ENCODE results near the gene DSC2.
"Not testable (repeated sequence)": the region's sequence is repeated elsewhere in the genome, so short reads cannot be mapped to it uniquely, and the experiment has no call there.

DSC2 gene

DNA sequence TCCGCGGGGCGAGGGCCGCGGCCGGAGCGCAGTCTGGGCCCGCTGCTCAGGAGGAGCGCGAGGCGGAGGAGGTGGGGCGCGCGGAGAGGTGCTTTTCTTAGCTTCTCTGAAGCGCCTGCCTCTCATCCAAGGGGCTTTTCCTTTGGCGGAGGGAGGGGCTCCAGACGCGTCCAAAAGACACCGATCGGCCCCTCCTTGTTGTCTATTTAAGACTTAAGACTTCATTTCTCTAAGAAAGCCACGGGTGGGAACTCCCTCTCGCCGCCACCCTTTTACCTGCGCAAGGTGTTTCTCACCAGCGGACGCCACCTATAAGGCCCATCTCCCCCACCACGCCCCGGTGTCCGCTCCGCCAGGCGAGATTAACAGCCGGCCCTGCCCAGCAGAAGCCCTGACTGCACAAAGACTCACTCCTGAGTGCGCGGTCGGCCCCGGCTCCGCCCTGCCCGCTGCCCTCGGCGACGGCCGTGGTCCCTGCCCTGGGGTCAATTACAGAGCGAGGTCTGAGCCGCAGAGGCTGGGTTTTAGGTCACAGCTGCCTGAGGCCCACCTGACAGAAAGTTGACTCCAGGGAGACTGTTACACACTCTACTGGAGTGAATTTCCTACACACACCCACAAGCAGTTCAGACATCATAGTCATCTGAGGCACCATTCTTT lies at the start of gene DSC2:
DSC2 (minus strand) TSS at position 397 of the 660 bp plus-strand sequence. CDS start 450 bp downstream, outside the sequence.
- no peak for DNase-seq

DNA sequence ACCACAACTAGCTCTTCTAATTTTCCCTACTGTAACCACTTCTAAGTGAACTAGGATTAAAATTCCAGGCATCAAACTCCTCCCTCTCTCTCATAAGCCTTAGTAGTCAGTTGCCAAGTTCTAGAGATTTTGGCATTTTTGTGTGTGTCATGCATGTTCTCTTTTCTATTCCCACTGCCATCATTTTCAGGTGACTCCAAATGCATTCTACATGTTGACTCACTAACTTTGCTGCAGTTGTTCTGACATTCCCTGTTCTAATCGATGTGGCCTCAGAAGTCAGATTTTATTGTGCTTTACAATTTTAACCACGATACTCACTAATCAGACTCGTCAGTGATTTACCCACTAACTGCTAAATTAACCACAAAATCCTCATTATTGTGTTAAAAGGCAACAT lies 47.1 kb upstream of the DSC2 start:
- no peak for DNase-seq

DNA sequence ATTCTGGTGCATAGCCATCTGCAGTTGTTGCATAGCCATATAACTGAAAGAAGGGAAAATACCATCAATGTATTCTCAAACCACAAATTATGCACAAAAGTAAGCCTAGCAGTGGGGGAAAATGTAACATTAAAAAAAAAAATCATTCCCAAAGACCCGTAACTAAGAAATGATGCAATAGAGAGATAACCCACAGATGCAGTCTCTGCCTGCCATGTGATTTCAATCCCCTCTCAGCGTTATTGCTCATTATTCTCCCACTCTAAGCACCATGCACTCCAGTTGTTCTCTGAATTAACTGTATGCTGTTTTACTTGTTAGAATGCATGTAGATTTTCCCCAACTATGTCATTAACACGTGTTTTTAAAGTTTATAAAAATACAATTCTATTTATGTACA lies 46.4 kb upstream of the DSC2 start:
- no peak for DNase-seq

DNA sequence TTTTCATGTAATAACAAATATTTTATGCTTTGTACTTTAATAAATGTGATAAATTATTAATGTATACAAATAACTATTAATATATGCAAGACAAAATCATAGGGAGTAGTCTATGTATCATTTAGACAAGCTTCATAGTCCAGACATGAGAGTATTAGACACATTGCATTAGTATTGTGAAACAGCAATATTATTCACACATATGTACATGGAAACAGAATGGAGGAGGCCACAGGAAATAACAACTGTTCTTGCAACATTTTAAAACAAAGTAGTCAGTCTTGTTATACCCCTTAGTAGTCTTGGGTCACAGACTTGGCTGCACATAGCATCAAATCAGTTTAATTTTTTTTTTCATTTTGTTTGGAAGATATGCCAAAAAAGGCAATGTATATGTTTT lies 44.6 kb upstream of the DSC2 start:
- no peak for DNase-seq

DNA sequence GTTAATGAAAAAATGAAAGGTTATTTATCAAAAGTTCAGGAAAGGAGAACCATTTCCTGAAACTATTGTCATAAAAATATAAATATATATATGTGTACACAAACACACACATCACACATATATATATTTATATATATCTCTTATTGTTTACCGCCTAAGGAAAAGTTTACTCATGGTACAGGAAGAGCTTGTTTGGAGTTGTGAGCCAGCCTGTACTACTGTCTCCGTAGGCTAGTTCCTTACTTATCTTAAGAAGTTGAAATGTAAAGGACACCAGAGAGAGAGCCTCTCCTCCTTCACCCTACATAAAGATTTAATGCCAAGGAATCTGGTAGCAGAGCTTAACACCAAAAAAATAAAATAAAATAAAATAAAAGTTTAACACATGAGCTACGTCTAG lies 40.8 kb upstream of the DSC2 start:
- DNase-seq = no peak

DNA sequence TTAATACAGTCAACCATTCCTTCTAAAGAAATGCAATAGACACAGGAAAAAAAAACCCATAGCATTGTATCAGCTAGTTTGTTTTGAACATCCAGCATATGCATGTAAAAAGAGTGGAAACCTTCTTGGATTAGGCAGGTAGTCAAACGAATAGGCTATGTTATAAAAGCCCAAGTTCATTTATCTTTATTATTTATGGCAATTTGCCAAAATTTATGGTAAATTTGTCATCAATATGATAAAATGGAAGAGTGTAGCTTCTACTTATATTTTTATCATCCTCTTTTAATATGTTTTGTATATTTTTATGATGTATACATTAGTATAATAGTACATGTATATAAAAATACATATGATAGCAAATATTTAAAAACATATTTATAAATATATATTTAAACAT lies 36.5 kb upstream of the DSC2 start:
- DNase-seq = no peak

DNA sequence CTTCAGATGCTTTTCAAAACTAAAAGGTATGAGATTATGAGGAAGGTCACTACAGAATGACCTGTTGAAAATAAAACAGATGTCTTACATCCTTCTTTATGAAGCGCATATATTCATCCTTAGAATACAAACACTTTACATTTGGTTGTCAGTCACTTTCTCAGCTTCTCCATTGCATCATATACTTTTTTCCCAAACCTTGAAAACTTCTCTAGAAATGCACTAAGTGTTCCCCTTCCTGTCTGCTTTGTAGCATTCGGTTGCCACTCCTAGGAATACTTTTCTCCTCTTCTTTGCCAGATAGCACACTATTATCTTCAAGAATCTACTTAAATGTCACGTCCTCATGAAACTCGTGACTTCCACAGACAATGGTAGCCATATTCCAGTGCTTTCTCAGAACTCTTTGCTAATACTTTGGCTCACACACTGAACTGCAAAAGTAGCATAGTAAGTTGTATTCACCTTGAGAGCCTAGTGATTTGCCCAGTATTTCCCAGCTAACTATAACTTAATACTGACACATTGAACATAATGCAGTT lies 32.8 kb upstream of the DSC2 start:
- DNase-seq = no peak

DNA sequence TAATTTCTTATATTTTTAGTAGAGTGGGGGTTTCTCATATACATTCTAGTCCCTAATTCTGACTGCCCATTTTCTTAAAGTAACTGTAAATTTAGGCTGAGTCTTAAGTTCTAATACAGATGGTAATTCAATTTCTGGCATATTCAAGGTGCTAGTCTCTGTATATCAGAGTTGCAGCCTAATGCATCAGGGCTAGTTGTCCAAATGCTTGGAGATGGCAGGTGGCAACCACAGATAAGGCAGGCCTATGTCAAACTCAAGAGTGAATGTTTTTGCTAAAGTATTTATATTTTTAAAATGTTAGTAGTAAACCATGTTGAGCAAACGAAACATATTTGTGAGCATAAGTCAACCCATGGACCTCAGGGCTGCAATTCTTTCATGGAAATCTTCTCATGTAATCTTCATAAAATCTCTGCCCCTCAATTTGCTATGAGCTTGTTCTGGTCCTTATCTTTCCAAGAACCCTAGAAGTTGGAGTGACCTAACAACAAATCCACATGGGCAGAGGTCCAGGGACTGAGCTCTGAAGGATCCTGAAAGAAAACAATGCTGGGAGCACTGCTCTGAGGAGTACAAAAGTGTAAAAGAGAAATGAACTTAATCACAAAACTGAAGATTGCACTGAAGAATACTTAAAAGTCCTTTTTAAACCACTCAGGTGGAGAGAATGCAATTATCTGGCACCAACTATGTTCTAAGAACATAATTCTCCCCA lies 27.3 kb upstream of the DSC2 start:
- no peak for DNase-seq

DNA sequence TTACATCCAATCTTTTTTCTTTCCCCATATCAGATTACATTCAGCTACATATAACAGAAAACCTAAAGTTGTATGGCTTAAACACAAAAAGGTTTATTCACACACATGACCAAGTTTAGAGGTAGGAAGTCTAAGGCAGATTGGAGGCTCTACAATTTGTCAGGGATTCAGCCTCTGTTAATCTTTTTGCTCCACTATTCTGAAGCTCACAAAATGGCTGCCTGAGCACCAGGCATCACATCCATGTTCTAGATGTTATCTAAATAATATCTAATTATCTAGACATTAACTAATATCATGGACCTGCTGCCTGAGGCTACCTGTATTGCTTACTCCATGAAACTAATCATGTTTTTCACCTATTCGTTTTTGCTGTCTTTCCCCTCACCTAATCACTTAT lies 23.7 kb upstream of the DSC2 start:
- no peak for DNase-seq

DNA sequence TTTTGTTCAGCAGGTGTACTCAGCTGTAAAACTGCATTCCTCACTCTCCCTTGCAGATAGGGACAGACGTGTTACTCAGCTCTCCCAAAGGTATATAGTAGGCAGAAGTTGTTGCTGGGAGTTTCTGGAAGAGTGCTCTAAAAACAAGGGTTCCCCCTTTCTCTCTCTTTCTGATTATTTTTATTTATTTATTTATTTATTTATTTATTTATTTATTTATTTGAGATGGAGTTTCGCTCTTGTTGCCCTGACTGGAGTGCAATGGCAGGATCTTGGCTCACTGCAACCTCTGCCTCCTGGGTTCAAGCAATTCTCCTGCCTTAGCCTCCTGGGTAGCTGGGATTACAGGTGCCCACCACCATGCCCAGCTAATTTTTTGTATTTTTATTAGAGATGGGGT lies 20.9 kb upstream of the DSC2 start:
- not testable (repeated sequence) for DNase-seq

DNA sequence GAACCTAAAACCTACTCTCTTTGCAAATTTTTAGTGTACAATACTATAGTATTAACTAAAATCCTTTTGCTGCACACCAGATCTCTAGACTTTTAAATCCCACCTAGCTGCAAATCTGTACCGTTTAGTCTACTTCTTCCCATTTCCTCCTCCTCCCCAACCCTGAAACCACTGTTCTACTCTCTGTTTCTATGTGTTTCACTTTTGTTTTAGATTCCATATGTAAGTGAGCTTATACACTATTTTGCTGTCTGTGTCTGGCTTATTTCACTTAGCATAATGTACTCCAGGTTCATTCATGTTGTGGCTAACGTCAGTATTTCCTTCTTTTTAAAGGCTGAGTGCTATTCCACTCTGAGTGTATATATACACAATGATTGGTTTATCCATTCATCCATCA lies 18.4 kb upstream of the DSC2 start:
- no peak for DNase-seq

DNA sequence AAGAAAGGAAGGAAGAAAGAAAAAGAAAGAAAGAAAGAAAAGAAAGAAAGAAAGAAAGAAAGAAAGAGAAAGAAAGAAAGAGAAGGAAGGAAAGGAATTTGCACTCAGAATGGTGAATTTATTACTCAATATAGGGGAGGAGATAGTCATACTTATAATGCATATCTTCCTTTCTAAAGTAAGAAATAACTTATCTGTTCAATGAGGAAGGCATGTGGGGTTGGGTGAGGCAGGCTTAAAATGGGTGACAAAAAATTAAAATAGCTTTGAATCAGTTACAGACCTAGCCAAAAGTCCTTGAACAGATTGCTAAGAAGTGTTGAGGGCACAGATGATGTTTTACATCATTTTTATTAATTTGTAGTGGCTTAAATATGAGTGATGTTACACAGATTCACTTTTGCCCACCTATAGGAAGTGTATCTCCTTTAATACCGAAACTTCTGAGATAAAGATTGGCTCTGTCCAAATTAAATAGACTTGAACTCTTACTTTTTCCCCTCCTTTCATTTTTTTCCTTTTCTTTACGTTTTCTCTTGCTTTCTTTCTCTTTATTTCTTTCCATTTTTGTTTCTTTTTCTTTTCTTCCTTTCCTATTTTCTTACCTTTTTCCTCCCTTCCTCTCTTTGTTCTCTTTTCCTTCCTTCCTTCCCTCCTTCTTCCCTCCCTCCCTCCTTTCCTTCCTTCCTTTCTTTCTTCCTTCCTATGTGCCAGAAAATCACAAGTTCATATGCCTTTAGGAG lies 14.8 kb upstream of the DSC2 start:
- DNase-seq = no peak

DNA sequence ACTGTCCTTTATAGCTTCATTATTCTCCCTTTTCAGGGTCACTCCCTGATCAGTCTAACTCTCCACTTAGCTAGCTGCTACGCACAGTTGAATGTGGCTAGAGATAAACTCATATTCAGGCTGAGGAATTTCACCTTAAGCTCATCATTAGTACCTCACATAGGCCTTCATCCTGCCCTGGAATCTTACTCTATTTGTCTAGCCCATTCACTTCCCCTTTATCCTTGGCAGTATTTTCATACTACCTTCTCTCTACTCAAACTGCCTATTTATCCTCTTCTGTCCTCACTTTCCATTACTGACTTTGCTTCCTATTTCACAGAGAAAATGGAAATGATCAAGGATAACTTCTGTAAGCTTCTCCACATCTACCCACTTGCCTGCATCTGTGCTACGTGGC lies 10.6 kb upstream of the DSC2 start:
- no peak for DNase-seq

DNA sequence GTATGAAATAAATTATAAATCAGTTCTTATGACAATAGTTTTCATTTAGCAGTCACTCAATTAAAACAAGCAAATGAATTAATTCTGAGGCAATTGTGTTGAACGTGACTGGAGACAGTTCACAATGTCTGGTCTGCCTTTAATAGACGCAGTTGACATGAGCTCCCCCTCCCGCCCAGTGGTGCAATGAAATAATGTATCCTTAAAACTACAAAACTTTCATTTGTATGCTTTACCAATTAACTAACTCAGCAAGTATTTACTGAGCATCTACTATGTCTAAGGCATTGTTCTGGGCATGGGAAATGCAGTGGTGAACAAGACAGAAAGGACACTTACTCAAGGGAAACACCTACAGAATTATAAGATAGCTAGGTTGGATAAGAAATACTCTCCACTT lies 3.5 kb upstream of the DSC2 start:
- DNase-seq = no peak

DNA sequence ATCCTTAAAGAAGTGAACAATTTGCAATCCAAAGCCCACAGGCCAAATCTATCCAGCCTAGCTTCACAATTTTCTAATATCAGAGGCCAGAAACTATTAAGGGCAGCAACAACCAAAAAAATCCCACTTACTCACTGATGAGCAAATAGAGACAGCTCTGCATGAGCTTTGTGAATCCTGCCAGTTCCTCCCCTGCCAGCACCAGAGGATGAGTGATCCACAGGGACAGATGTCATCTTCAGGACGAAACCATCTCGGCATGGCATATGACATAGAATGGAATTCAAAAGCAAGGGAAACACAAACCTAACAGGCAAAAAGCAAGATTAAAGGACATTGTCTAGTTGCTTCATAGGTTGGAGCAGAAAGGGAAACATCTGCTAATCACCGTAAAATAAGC lies 2.2 kb upstream of the DSC2 start:
- no peak for DNase-seq

DNA sequence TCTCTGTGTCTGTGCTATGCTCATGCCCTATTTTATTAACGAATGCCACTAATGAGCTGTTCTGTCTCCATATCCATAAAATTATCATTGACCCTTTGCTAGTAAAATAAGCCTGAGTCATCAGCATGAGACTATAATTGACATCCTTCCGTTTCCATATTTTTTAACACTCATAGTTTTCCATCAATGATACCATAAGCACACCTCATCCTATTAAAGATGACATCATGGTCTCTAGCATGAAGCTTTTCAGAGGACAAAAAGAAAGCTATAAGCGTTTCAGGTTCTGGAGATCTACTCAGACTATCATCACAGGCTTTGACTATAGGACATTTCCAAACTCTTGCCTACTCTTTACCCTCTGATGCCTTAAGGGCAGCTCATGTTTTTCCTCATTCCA lies 1.2 kb upstream of the DSC2 start:
- DNase-seq = no peak

DNA sequence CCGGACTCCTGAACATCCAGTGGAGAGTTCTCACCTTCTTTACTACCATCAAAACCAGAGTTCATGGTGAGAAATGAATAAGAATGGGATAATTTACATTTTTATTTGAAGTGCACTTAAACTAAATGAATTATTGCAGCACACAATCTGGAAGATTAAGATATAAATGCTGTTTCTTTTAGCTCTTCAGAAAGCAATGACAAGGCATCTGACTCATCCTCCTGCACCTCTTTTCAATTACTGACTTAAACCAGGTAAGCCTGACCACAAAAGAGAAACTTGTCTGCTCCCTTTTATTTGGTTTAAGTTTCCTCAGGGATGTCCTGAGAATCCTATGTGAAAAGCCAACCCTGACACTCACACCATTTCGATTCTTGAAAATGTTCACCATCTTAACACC lies 720 bp upstream of the DSC2 start:
- no peak for DNase-seq

DNA sequence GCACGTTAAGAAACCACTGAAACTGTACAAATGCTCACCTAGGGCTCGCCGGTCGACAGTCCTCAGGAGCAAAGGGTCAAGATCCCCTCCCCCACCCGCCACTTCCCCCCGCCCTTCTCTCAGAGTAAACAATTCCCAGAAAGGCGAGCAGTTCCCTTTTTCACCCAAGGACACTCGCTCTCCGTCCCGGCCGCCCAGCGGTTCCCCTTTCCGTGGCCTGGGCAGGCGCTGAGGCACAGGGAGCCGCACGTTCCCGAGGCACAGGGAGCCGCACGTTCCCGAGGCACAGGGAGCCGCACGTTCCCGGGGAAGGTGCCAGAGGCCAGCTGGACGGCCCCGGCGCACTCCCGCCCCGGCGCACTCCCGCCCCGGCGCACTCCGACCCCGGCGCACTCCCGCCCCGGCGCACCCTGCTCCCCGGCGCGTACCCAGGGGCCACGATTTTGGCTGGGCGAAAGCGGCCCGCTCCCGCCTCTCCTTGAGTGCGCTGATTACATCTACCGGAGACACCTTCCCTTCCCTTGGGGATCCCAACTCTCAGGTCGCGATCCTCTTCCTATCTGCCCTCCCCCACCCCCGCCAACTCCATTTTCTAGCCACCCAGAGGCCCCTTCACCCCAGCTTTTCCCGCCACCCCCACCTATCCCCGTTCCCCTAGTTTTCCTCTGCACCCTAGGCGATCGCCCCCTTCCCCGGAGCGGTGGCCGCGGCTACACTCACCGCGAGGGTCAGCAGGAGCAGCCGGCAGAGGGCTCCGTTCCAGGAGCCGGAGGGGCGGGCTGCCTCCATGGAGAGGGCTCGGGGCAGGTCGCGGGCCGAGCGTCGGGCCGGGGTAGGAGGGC lies 817 bp downstream of the DSC2 start:
- DNase-seq = no peak

DNA sequence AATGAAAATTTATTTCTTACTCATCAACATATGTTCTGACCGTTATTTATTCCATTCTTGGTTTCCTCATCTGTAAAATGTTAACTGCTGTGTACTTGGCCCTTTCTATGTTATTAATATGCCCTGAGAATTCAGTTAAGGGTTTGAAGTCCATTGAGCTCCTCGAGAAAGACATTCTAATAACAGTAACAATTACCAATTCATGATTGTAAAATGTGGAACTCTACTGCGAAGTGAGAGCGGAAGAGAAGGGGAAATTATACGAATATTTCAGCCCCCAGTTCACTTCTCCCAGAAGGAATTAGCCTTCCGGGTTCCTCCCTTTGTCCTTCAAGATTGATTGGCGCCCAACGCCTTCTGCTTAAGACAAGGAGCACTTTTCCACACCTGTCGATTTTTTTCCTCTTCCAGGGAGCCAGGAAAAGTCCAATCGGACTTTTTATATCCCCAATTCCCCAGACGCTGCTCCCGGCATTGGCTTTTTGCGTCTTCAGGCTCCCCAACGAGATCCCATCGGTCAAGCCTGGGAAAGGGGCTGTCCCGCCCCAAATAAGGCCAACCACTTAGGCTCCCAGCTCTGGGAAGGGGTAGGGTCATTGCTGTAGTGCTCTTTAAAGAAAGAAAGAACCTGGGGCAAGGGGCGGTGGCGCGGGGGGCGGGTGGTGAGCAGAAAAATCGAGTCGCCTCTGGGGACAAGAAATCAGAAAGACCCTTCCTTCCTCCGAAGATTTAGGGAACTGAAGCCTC lies 1.6 kb downstream of the DSC2 start:
- DNase-seq = no peak

DNA sequence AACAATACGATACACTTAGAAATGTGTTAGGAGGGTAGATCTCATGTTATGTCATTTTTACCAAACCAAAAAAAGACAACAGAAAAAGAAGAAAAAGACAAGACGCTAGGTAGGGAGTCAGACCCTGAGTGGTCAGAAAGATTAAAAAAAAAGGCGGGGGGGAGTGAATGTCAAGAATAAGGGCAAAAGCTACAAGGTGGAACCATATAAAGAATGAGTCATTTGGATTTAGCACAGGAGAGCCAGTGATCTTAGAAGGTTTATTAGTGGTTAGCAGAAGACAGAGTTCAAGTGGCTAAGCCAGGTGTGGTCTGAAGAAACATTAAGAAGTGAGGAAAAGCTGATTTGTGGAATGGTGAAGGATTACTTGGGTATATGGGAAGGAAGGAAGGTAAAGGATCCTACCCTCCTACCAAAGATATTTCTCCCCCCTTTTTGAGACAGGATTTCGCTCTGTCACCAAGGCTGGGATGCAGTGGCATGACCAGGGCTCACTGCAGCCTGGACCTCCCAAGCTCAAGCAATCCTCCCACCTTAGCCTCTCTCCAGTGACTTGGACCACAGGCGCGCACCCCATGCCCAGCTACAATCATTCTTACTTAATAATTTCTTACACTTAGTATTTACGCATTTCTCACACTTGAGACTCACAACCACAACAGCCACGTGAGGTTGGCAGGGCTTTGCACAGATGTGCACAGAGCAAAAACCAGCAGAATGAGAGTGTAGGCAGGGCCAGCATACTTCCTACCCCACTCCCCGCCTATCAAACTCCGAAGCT lies 2.6 kb downstream of the DSC2 start:
- DNase-seq = no peak

DNA sequence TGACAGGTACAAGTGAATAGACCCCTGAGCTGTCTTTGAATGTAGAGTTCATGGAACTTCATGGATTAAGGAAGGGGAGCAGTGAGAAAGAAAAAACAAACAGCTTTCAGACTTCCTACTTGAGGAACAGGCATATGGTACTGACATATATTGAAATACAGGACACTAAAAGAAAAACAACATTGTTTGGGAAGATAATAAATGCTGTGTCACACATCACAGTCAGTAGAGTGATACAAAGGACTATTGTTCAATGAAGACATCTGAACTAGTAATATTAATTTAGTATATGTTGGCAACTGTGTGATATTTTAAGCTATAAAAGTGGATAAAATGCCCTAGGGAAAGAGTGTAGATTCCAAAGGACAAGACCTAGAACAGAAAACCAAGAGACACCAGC lies 3.3 kb downstream of the DSC2 start:
- no peak for DNase-seq

All from activated CD4-positive, alpha-beta T cell treated with anti-CD3 and anti-CD28 coated beads, Interleukin-10, Interleukin-2, amounts not matched to agents 100 ng/mL and 50 ng/mL, durations not matched to agents 16 hours and 8 hours (primary cell).